ENCODE results near the gene MS4A18.
"Not testable (repeated sequence)": the region's sequence is repeated elsewhere in the genome, so short reads cannot be mapped to it uniquely, and the experiment has no call there.

Gene MS4A18

GRCh38 chr11:60740573-60740972, 16.1 kb downstream of the MS4A18 start:
- DNase-seq: no peak

- no peak for DNase-seq
Observed at GRCh38 chr11:60741421-60741820, 16.9 kb downstream of the MS4A18 start.

GRCh38 chr11:60743058-60743457, 18.5 kb downstream of the MS4A18 start:
- no peak for DNase-seq

GRCh38 chr11:60744114-60744513, 19.6 kb downstream of the MS4A18 start:
- no peak for DNase-seq

- no peak for DNase-seq
Observed at GRCh38 chr11:60747359-60747873, 22.9 kb downstream of the MS4A18 start.

GRCh38 chr11:60748225-60748624, 23.7 kb downstream of the MS4A18 start:
- DNase-seq: no peak

- DNase-seq: no peak
Observed at GRCh38 chr11:60748821-60749220, 24.3 kb downstream of the MS4A18 start.

- DNase-seq: no peak
Observed at GRCh38 chr11:60750911-60751310, 26.4 kb downstream of the MS4A18 start.

- DNase-seq: no peak
Observed at GRCh38 chr11:60753309-60753708, 28.8 kb downstream of the MS4A18 start.

- DNase-seq: no peak
Observed at GRCh38 chr11:60754887-60755286, 30.4 kb downstream of the MS4A18 start.

GRCh38 chr11:60756307-60757032, 31.9 kb downstream of the MS4A18 start, which contains the start of gene MS4A15:
Gene MS4A15, plus strand, starts transcription at chr11:60756867. Its CDS starts 6,867 bp downstream, at chr11:60763734.
- DNase-seq: no peak

- DNase-seq: no peak
Observed at GRCh38 chr11:60757231-60757800, 32.8 kb downstream of the MS4A18 start.

- not testable (repeated sequence) for DNase-seq
Observed at GRCh38 chr11:60758671-60759070, 34.2 kb downstream of the MS4A18 start.

GRCh38 chr11:60759438-60760225, 35.1 kb downstream of the MS4A18 start:
- not testable (repeated sequence) for DNase-seq

GRCh38 chr11:60761436-60762190, 37.1 kb downstream of the MS4A18 start:
- no peak for DNase-seq

- no peak for DNase-seq
Observed at GRCh38 chr11:60762851-60763691, 38.6 kb downstream of the MS4A18 start.

- no peak for DNase-seq
Observed at GRCh38 chr11:60763692-60764369, 39.3 kb downstream of the MS4A18 start.

GRCh38 chr11:60764879-60765278, 40.4 kb downstream of the MS4A18 start:
- DNase-seq: no peak

GRCh38 chr11:60765355-60765754, 40.8 kb downstream of the MS4A18 start:
- no peak for DNase-seq

- no peak for DNase-seq
Observed at GRCh38 chr11:60766547-60766946, 42.0 kb downstream of the MS4A18 start.

GRCh38 chr11:60767388-60767811, 42.9 kb downstream of the MS4A18 start:
- no peak for DNase-seq

Measured in activated CD4-positive, alpha-beta T cell treated with anti-CD3 and anti-CD28 coated beads for 4 hours (primary cell).